ENCODE results near the gene OR5A1.
"Not testable (repeated sequence)": the region's sequence is repeated elsewhere in the genome, so short reads cannot be mapped to it uniquely, and the experiment has no call there.

OR5A1 gene

DNA sequence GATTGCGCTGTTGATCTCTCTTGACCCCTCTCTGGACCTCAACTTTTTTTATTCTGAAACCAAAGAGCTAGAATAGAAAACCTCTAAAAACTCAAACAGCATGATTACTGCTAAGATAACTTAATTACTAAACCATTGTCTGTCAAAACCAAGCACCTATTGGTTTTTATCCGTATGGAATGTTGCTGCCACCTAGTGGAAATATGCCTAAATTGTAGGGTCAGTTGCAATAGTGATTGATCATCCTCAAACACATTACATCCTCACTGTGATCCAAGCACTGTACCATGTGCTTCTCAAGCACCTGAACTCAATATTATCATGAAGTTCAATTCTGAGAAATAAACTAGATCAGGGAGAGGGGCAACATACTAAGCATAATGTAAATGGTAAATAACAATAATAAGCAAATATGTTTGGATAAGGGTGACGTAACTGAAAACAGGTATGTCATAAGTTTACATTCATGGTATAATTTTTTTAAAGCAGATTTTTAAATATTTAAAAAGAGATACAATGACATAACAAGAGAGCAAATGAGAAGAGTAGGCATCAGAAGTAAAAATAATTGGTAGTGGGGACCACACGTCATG is 6.2 kb upstream of the OR5A1 start:
- no peaks in the 10 kb centered on the region for H3K36me3 Mint-ChIP-seq
- ATAC-seq (replicated peaks) (peak; percentile 82 to 83), DNase-seq (peak; percentile 57)
- no peaks in the 10 kb centered on the region for H3K9me3 Mint-ChIP-seq
- H3K27ac Mint-ChIP-seq, result no peak overlapping the region
- H3K4me3 Mint-ChIP-seq, result no peak overlapping the region
- peaks cover 0 to 1% of the 10 kb centered on the region in 2 donors for H3K4me1 Mint-ChIP-seq
- peaks cover 5 to 9% of the 10 kb centered on the region in 2 donors for H3K27me3 Mint-ChIP-seq

GRCh38 chr11:59437770-59438169 is 1.5 kb downstream of the OR5A1 start:
- Mint-ChIP-seq H3K9me3 (no peaks in the 10 kb centered on the region), H3K27me3 (no peaks in the 10 kb centered on the region), H3K4me1 (no peaks in the 10 kb centered on the region), H3K36me3 (no peaks in the 10 kb centered on the region), H3K27ac (no peak overlapping the region), H3K4me3 (no peak overlapping the region)
- ATAC-seq (replicated peaks) (no peak), DNase-seq (no peak)

GRCh38 chr11:59445624-59446023 is 9.4 kb downstream of the OR5A1 start:
- H3K36me3 Mint-ChIP-seq; DNase-seq; H3K27me3 Mint-ChIP-seq; ATAC-seq (replicated peaks); H3K4me3 Mint-ChIP-seq; H3K9me3 Mint-ChIP-seq; H3K27ac Mint-ChIP-seq; H3K4me1 Mint-ChIP-seq: not testable (repeated sequence)

DNA sequence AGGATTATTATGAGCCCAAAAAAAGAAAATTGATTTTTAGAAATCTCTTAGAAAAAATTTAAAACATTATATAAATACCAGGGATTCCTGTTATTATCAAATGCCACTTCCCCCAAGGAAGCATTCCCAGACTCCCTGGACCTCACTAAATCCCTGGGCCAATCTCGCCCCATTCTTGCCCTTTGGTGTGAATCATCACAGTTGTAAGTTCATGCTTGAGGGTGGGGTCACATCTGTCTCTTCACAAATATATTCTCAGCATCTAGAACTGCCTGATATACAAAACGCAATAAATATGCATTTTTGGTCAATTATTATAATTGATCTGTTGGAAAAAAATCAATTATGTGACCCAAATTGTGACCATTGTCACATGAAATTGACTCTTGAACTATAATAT is 12.2 kb downstream of the OR5A1 start:
- Mint-ChIP-seq H3K4me1 (no peaks in the 10 kb centered on the region), H3K27ac (no peak overlapping the region), H3K27me3 (peaks cover 5% of the 10 kb centered on the region in 2 donors), H3K9me3 (peaks cover 6 to 9% of the 10 kb centered on the region in 2 donors), H3K36me3 (peaks cover 4 to 5% of the 10 kb centered on the region in 2 donors), H3K4me3 (no peak overlapping the region)
- ATAC-seq (replicated peaks) (no peak), DNase-seq (no peak)

DNA sequence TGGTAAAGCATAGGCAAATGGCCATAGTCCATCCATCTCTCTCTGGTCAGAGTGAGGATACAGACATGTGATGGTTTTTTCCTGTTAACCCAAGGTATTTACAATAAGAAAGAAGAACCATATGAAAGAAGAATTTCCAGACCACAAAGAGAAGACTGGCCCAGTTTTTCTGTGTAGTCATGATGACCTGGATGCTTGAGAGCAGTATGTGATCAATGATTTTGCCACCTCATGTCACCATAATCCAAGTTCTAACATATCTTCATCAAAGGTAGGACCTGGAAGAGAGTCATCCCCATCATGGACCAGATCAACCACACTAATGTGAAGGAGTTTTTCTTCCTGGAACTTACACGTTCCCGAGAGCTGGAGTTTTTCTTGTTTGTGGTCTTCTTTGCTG is 20.4 kb downstream of the OR5A1 start, which contains the start of gene OR4D6:
OR4D6 (plus strand) TSS at position 301 of the 400 bp plus-strand sequence; CDS start at position 301, 0 bp downstream.
- Mint-ChIP-seq H3K27me3 (peaks cover 10 to 24% of the 10 kb centered on the region in 2 donors), H3K27ac (no peak within 1 kb of the TSS), H3K36me3 (no peaks in the 10 kb centered on the region), H3K9me3 (peaks cover 0 to 1% of the 10 kb centered on the region in 2 donors), H3K4me3 (no peak within 1 kb of the TSS), H3K4me1 (no peaks in the 10 kb centered on the region)
- no peak for ATAC-seq (replicated peaks)
- DNase-seq, result no peak

- Mint-ChIP-seq H3K27me3 (peaks cover 22 to 31% of the 10 kb centered on the region in 2 donors), H3K36me3 (no peaks in the 10 kb centered on the region), H3K4me1 (peaks cover 0 to 6% of the 10 kb centered on the region in 2 donors), H3K4me3 (no peak overlapping the region), H3K27ac (no peak overlapping the region), H3K9me3 (no peaks in the 10 kb centered on the region)
- ATAC-seq (replicated peaks) (no peak), DNase-seq (no peak)
These were observed 23.6 kb downstream of the OR5A1 start for GRCh38 chr11:59459916-59460315.

DNA sequence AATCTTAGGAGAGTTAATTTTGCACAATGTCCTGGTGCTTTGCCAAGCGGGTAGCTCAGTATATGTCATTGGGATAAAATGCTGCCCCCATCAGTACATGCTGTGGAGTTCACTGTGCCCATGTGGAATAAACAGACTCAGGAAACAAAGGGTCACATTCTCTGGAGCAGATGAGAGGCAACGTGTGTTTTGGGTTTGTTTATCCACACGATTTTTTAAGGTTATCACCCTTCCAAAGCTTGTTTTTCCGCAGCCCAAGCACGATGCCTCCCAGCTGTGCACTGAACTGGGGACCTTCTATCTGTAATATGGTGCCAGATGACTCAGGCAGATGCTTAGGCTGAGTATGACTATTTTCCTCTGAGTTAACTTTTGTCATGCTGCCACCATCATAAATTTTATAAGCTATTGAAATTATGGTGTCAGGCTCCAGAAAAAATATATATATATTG is 26.9 kb downstream of the OR5A1 start:
- DNase-seq (no peak), ATAC-seq (replicated peaks) (no peak)
- Mint-ChIP-seq H3K27me3 (peaks cover 17 to 41% of the 10 kb centered on the region in 2 donors), H3K4me1 (peaks cover 0 to 6% of the 10 kb centered on the region in 2 donors), H3K27ac (no peak overlapping the region), H3K9me3 (no peaks in the 10 kb centered on the region), H3K4me3 (no peak overlapping the region), H3K36me3 (no peaks in the 10 kb centered on the region)

DNA sequence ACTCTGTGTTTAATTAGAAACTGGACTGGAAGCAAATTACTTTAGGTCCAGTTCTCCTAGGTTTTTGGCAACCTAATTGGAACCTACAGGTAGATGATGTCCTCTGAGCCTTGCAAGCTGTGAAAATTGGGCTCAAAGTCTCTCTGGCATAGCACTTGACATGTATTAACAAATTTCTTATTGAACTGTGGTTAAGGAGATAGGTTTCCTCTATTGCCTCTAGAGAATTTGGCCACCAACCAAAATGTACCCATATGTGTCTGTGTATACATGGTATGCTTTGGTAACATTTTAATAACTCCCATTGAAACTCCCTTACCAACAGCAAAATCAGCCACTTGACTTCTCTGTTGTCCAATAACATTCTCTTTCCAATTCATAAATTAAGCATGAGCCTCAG is 36.7 kb downstream of the OR5A1 start, which contains the start of gene OR4D10:
OR4D10 (plus strand) TSS at position 301 of the 400 bp plus-strand sequence. CDS start 4,115 bp downstream, outside the sequence.
- Mint-ChIP-seq H3K36me3 (no peaks in the 10 kb centered on the region), H3K4me3 (no peak within 1 kb of the TSS), H3K9me3 (no peaks in the 10 kb centered on the region), H3K27me3 (peaks cover 6 to 25% of the 10 kb centered on the region in 2 donors), H3K4me1 (peaks cover 10 to 12% of the 10 kb centered on the region in 2 donors), H3K27ac (no peak within 1 kb of the TSS)
- DNase-seq, result no peak
- no peak for ATAC-seq (replicated peaks)

GRCh38 chr11:59475176-59475575 is 38.9 kb downstream of the OR5A1 start:
- Mint-ChIP-seq H3K9me3 (no peaks in the 10 kb centered on the region), H3K4me1 (peaks cover 10 to 12% of the 10 kb centered on the region in 2 donors), H3K27ac (no peak overlapping the region), H3K27me3 (peaks cover 0 to 17% of the 10 kb centered on the region in 2 donors), H3K4me3 (no peak overlapping the region), H3K36me3 (no peaks in the 10 kb centered on the region)
- no peak for DNase-seq
- ATAC-seq (replicated peaks), result no peak

DNA sequence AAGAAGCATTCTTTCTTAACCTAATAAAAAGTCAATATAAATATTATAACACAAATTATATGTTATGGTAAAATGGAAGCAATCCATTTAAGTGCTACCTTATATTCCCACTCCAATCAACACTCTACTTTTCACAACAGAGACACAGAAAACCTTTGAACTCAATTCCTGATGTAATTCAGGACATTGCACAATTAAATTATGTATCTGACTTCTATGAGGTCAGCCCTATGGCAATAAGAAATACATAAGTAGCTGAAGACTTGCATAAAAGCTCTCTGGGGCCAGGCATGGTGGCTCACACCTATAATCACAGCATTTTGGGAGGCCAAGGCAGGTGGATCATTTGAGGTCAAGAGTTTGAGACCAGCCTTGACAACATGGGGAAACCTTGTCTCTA is 43.6 kb downstream of the OR5A1 start:
- ATAC-seq (replicated peaks) (no peak), DNase-seq (no peak)
- H3K27ac Mint-ChIP-seq, result no peak overlapping the region
- H3K36me3 Mint-ChIP-seq, result no peaks in the 10 kb centered on the region
- peaks cover 10 to 12% of the 10 kb centered on the region in 2 donors for H3K4me1 Mint-ChIP-seq
- no peak overlapping the region for H3K4me3 Mint-ChIP-seq
- H3K9me3 Mint-ChIP-seq, result no peaks in the 10 kb centered on the region
- H3K27me3 Mint-ChIP-seq, result peaks cover 0 to 8% of the 10 kb centered on the region in 2 donors

DNA sequence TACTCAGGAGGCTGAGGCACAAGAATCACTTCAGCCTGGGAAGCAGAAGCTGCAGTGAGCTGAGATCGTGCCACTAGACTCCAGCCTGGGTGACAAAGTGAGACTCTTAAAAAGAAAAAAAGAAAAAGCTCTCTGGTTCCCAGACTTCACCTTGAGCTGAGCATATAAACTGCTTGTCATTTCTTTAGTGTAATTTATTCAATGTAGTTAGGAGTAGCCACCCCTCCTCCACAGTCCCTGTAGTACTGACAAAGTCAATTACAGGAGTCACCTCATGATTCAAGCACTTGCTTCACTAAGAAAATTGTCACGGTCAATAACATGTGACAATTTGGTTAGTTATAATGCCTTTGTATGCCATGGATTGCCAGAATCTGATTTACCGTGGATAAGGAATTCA is 44.1 kb downstream of the OR5A1 start:
- H3K27ac Mint-ChIP-seq, result no peak overlapping the region
- peaks cover 9 to 10% of the 10 kb centered on the region in 2 donors for H3K4me1 Mint-ChIP-seq
- H3K4me3 Mint-ChIP-seq, result no peak overlapping the region
- no peak for DNase-seq
- H3K9me3 Mint-ChIP-seq, result no peaks in the 10 kb centered on the region
- no peak for ATAC-seq (replicated peaks)
- H3K36me3 Mint-ChIP-seq, result no peaks in the 10 kb centered on the region
- H3K27me3 Mint-ChIP-seq, result peaks cover 0 to 5% of the 10 kb centered on the region in 2 donors

Measured in stimulated activated naive B cell treated with anti-CD40 and anti-IgM and Interleukin-4, amounts not matched to agents 10 μg/mL and 1 μg/mL and 100 μg/mL, for 72 hours (primary cell).